Measurements from ENCODE around the gene PPIL1.

DNA sequence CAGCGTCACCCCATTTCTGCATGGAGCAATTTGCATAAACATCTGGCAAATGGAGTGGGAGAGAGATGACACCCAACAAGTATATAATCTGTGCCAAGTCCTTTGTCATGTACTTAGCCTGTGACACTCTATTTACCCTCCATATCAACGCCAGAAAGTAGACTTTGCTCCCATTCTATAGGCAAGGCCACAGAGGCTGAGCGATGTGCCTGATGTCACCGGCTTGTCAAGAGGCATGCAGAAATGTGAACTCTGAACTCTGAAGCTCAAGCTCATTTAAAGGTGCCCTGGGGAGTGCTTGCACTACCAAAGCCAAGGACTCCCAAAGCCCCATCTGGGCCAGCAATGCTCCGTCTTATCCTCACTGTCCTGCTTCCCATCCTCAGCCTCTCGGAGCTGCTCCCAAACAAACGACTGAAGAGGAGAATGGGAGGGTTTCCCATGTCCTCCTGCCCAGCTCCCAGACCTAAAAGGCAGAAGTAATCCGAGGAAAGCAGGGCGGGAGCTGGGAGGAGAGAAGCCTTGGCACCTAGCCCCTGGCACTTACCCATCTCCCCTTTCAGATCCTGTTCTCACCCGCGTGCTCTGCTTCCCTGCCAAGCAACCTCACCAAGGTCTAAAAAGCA, 44.6 kb downstream of the PPIL1 start:
- TF ChIP-seq POLR2A (IDR thresholded peaks at IDR 0.05): no peak
- TF ChIP-seq, protein P1, sequence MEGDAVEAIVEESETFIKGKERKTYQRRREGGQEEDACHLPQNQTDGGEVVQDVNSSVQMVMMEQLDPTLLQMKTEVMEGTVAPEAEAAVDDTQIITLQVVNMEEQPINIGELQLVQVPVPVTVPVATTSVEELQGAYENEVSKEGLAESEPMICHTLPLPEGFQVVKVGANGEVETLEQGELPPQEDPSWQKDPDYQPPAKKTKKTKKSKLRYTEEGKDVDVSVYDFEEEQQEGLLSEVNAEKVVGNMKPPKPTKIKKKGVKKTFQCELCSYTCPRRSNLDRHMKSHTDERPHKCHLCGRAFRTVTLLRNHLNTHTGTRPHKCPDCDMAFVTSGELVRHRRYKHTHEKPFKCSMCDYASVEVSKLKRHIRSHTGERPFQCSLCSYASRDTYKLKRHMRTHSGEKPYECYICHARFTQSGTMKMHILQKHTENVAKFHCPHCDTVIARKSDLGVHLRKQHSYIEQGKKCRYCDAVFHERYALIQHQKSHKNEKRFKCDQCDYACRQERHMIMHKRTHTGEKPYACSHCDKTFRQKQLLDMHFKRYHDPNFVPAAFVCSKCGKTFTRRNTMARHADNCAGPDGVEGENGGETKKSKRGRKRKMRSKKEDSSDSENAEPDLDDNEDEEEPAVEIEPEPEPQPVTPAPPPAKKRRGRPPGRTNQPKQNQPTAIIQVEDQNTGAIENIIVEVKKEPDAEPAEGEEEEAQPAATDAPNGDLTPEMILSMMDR (IDR thresholded peaks at IDR 0.05): no peak

All from Peyer's patch (tissue), 4 donors.